Activated CD4-positive, alpha-beta T cell treated with anti-CD3 and anti-CD28 coated beads, Interleukin-2, amount 50 U/mL, for 4 hours (primary cell): ENCODE results near the gene FERMT3.
A peak's percentile ranks its signal among the peaks of the same experiment; 100 is the strongest.

Experiments used
- DNase-seq, 2 experiments: peaks; one replicate each; pipeline ENCODE4 v3.0.0-alpha.2; 2020

FERMT3 gene

DNA sequence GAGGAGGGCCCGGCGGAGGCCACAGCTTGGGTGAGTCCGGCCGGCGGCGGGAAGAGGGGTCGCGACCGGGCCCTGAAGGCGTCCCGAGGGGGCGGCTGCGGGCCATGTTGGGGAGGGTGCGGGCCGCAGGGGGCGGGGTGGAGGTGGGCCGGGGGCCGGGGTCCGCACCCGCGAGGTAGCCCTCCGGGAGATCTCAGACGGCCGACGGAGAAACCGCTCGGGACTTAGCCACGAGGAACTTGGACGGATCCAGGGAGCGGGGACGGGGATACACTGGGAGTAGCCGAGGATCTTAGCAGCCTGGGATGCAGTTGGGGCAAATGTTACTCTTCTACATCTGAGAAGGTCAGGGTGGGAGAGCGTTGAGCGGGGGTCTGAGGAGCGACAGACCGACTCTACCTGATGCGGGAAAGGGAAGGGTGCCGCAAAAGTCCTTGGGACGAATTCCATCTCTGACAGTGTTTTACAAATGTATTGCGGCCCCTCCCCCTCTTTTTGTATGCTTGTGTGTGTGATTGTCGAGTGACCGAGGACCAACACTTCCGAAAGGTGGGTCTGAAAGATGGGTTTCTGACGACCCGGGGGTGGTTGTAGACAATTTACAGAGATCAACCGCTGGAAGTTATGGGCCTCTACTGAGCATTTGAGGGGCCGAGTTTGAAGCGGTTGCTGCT lies 19.9 kb upstream of the FERMT3 start:
- DNase-seq, result no peak

DNA sequence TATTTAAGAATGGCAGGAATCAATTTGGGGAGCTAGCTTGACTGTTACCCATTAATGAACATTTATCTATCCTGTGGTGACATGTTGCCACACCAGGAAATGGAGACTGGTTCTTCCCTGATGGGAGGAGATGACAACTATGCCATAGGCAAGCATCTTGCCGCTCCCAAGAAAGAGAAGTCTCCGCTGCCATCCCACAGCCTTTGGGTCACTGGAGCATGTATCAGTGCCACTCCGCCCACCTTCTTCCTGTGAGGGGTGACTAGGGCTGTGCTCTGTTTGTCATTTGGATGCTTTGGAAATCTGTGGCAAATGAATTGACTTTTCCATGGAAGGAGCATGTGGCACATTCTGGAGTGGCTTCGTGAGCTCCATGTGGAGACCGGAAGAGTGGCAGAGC lies 14.1 kb upstream of the FERMT3 start:
- no peak for DNase-seq

DNA sequence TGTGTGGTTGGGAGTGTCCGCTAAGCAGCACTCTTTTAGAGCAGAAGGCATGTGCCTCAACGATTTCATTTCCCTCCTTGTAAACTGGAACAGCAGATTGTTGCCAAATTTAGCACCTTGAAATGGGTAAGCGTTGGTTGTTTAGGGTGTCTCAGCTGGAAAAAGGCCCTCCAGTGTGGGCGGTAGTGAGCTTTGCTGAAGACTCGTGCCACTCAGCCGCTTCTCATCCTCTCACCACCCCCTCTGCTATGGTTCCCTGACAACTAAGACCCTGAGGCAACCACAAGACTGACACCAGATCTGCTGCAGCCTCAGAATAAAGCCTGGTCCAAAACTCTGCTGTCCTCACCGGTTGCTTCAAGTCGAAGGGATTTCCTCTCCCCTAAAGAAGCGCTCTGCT lies 9.9 kb upstream of the FERMT3 start:
- DNase-seq, result no peak

DNA sequence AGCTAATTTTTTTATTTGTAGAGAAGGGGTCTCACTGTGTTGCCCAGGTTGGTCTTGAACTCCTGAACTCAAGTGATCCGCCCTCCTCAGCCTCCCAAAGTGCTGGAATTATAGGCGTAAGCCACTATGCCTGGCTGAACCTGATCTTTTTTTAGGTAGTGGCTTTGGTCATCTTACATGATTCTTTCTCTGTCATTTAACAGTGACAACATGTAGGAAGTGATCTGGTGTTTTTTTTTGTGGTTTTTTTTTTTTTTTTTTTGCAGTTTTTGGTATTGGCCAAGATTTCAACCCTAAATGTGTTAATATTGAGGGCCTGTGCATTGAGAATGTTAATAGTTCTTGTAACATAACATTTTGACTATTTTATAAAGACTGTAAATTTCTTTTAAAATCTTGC lies 8.0 kb upstream of the FERMT3 start:
- no peak for DNase-seq

DNA sequence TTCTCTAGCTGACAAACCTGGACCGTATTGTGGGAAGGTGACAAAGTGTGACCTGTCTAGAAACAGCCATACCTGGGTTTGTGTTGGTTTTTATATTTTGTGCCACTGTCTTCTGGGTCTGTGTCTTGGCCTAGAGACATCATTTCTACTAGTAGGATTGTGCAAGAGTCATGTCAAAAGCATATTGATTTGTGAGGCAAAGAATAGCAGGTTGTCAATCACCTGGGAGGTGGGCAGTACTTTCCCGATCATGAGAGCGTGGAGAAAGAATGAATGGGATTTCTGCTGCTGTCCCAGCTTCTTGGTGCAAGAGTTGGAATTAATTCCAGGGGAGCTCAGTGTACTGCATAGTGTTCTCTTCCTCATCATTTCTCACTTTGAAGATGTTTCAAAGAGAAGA lies 5.0 kb upstream of the FERMT3 start:
- no peak for DNase-seq

DNA sequence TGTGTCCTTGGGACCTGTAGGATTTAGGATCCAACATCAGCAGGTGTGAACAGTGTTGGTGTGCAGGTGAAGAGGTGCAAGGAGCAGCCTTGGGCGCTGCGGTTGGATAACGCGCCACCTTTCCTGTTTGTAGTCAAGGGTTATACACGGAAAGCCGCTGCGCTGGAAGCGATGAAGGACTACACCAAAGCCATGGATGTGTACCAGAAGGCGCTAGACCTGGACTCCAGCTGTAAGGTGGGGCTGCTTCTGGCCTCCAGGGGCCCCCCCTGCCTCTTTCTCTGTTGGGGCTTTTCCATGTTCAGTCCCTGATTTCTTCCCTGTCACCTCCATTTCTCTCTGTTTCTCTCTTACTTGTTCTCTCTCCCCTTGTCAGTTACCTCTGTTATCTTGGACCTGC lies 3.5 kb upstream of the FERMT3 start:
- DNase-seq, result no peak

DNA sequence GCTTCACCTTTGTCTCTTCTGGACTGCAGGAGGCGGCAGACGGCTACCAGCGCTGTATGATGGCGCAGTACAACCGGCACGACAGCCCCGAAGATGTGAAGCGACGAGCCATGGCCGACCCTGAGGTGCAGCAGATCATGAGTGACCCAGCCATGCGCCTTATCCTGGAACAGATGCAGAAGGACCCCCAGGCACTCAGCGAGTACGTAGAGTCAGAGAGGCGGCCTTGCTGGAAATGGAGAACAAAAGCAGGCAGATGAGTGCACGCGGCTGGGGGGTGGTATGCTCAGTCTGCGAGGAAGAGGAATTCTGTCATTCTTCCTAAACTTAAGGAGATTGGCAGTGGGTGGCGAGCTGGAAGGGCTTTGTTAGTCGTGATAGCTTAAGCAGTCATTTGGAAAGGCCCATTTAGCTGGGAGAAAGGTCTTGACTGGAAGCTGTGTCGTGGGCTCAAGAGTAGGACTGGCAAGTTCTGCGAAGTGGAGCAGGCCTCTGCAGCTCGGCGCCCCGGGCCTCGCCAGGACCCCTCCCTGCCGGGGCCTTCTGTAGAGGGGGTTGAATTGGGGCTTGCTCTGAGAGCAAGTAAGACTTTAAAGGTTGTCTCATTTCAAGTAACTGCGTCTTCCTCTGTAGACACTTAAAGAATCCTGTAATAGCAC lies 3.0 kb upstream of the FERMT3 start:
- DNase-seq, result no peak

DNA sequence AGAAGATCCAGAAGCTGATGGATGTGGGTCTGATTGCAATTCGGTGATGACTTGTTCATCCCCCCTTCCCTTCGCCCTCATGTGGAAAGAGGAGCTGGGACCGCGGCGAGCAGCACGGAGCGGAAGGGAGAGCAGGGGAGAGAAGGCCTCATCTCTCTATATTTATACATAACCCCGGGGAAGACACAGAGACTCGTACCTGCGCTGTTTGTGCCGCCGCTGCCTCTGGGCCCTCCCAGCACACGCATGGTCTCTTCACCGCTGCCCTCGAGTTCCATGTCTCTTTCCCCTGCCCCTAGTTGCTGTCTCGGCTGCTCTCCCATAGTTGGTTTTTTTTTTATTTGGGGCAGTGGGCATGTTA lies 2.5 kb upstream of the FERMT3 start:
- no peak for DNase-seq

DNA sequence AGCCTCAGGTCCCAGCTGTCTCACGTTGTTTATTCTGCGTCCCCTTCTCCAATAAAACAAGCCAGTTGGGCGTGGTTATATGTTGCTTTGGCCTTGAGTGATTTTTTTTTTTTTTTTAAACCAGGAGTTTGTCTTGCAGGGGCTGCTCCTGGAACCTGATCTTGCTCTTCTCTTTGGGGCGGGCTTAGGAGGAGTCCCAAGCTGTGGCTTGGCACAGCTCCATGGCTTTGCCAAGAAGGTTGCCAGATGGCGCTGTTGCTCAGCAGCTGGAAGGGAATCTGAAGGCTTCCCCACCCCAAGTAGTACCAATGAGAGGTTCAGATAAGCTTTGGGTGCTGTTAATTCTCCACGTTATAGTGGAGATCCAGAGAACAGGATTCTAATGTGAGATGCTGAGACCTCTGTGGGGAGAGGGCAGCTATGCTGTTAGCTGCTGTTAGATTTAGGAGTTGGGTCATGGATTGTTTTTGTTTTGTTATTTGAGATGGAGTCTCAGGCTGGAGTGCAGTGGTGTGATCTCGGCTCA lies 2.0 kb upstream of the FERMT3 start:
- DNase-seq, result peak; percentile 80 to 82

DNA sequence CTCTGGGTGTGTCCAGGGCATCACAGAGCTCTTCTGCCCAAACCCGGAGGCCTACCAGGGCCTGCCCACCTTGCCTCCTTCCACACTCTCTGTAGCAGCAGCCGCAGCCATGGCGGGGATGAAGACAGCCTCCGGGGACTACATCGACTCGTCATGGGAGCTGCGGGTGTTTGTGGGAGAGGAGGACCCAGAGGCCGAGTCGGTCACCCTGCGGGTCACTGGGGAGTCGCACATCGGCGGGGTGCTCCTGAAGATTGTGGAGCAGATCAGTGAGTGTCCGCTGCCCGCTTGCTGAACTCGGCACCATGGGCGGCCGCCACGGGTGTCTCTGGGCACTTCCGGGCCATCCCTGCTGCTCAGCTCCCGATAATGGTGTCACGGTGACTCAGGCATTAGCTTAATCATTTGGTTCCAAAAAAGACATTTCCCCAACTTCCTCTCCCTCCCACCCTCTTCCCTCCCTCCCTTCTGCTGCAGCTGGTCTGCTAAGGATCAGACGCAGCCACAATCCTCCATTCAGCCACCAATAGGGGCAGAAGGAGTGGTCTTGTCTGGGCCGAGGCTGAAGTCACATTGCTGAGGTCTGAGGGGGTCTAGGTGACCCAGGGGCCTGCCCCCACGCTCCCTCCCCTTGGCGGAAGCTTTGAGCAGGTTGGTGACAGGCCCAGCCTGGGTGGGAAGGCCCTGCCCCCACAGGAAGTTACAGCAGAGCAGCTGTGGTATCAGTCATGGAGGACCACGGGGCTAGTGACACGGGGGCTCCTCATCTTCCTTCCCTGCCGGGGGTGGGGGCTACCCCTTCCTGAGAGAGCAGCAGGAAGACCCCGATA lies 950 bp downstream of the FERMT3 start:
- DNase-seq, result peak; percentile 76 to 80

DNA sequence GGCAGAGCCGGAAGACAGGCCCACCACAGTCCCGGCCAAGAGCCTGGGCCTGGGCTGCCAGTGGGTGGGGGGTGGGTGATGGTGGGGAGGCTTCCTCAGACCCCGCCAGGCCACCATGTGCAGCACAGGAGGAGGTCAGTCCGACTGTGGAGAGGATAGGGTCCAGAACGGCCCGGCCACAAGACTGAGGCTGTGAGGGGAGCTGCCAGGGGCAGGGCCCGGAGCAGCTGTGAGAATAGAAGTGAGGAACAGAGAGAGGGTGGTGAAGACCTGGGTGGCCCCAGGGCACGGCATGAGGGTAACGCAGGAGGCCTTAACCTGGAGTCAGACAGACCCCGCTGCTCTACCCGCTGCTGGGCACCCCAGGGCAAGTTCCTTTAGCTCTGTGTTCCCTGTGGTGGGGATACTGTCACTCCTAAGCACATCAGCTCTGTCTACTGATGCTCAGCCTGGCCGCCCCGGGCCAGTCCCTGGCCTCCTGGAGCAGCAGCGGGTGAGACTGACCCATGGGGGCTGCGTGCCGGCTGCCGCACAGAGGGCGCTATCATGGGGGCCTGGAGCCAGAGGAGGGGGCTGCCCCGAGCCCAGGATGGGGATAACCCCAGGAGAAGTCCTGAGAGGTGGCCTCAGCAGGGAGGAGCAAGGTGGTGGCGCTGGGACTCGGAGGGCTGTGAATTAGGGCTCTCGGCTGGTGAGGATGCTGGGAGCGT lies 1.7 kb downstream of the FERMT3 start:
- DNase-seq, result no peak

DNA sequence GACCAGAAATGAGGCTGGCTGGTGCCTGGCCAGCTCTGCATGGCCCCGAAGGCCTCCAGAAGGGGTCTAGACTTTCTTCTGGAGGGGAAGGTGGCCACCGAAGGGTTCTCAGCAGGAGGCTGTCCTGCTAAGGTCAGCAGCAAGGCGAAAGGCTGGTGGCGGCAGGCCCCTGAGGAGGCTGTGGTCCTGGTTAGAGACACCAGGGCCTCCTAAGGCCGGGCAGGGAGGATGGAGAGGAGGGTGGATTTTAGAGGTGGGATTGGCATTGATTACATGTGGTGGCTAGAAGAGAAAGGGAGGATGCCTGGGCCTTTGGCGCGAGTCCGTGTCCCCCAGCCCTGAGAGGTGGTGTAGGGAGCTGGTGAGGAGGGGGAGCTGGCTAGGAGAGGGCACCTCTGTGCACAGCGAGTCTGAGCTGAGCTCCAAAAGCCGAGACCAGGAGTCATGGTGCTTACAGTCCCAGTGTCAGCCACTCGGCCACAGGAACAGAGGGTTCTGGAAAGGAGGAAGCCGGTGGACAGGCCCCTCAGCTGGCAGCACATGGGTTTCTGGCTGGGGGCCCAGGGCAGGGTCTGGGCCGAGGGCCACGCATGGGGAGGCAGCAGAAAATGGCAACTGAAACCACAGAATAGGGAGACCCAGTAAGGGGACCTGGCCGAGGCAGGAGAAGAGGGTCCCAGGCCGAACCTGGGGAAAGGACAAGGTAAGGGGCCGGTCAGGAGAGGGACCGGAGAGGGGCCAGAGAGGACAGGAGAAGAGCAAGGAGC lies 2.5 kb downstream of the FERMT3 start:
- DNase-seq, result no peak

DNA sequence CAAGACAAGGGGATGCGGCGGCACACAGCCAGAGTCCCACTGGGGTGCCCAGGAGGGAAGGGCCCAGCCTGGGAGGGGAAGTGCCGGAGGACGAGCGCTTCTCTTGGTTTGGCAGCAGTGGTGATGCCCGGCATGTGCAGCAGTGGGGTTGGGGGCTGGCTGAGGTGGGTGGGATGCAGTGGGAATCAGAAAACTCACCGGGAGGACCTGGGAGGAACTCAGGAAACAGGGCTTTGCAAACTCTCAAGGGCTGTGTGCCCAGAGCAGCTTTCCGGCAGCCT lies 3.0 kb downstream of the FERMT3 start:
- DNase-seq, result no peak

DNA sequence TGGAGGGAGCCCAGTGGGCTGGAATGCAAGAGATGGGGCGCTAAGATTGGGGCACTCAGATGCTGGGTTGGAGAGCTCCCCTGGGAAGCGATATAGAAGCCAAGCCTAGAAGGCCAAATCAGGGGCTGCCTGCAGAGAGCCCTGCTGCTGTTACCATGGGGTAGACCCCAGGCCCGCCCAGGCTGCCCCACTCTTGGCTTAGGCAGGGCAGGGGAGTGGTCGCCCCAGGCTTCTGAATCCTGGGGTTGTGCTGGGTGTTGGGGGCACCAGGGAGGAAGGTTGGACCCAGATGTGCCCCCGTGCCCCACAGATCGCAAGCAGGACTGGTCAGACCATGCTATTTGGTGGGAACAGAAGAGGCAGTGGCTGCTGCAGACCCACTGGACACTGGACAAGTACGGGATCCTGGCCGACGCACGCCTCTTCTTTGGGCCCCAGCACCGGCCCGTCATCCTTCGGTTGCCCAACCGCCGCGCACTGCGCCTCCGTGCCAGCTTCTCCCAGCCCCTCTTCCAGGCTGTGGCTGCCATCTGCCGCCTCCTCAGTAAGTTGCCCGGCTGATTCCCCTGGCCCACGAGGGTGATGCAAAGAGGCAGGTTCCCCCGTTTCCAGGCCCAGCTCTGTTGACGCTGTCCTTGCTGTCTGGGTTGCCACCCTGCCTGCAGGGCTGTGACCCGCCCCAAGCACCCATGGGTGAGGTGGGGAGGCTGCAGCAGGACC lies 3.9 kb downstream of the FERMT3 start:
- no peak for DNase-seq

DNA sequence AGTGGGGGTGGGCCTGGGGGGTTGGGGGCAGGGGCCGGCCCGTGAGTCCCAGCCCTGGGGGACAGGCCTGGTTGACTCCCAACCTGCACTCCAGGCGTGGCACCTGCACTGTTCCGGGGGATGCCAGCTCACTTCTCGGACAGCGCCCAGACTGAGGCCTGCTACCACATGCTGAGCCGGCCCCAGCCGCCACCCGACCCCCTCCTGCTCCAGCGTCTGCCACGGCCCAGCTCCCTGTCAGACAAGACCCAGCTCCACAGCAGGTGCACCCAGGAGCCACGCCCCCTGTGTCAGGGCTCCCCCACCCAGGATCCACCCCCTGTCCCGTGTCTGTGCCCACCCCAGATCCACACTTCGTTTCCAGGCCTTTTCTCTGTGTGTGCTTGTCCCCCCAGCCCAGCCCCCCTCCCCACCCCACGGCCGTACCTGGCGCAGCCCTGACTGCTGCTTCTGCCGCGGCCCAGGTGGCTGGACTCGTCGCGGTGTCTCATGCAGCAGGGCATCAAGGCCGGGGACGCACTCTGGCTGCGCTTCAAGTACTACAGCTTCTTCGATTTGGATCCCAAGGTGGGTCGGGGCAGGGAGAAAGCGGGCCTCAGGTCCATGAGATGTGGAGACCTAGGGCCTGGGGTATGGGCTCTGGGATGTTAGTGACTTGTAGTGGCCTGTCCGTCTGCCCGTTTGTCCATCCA lies 4.8 kb downstream of the FERMT3 start:
- no peak for DNase-seq

DNA sequence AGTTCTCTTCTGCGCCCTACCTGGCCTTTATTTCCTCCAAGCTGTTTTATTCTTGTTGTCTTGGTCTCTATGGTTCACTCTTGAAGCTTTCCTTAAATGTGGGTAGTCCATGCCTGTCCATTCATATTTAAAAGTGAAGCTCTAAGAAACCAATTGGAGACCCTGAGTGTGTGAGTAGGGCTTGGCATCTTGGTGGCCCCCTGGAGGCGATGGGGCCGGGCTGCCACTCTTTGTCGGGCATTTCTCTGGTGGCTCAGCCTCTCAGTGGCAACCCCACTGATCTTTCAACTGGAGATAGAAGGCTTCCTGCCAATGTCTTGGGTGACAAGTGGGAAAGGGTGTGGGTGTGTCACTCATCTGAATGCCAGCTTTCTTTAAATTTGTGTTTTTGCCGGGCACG lies 10.4 kb downstream of the FERMT3 start:
- no peak for DNase-seq

DNA sequence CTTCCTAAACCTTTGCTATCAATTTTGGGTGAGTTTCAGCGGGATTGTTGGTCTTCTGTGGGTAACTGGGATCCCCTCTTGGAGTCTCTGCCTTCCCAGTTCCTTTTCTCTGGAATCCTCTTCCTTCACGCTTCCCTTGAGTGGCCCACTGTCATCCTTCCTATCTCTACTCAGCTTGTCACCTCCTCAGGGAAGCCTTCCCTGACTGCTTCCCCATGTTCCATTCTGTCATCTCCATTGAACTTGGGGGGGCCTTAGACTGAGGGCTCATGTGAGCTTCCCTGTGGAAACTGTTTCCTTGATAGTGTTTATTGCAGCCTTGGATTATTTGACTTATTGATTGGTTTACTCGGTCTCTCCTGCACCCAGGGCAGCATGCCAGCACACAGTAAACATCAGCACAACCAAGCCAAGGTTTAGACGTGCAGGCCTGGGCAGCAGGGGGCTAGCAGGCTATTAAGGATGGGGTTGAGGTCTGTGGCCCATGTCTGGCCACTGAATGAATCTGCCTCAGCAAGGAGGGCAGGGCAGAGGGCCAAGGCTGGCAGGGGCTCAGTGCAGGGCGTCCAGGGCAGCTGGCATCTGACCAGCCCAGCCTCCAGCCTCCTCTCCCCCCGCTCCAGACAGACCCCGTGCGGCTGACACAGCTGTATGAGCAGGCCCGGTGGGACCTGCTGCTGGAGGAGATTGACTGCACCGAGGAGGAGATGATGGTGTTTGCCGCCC lies 12.3 kb downstream of the FERMT3 start:
- no peak for DNase-seq

DNA sequence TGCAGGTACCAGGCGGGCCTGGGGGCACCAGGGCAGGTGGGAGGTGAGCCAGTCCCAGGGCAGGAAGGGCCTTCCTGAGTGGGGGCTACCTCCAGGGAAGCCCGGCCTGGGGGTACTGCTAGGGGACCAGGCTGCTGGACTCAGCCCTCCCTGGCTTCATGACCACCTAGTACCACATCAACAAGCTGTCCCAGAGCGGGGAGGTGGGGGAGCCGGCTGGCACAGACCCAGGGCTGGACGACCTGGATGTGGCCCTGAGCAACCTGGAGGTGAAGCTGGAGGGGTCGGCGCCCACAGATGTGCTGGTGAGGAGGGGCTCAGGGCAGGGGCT lies 12.8 kb downstream of the FERMT3 start:
- DNase-seq, result no peak

DNA sequence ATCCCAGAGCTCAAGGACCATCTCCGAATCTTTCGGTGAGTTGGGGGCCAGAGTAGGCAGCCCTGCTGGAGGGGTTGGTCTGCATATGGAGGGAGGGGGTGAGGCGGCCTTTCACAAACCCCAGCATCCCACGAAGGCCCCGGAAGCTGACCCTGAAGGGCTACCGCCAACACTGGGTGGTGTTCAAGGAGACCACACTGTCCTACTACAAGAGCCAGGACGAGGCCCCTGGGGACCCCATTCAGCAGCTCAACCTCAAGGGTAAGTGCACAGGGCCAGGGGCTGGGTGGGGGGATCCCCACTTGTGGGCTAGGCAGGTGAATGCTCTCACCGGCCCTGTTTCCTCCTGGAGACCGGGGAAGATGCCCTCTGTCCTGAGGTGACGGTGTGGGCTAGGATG lies 13.2 kb downstream of the FERMT3 start:
- DNase-seq, result no peak

DNA sequence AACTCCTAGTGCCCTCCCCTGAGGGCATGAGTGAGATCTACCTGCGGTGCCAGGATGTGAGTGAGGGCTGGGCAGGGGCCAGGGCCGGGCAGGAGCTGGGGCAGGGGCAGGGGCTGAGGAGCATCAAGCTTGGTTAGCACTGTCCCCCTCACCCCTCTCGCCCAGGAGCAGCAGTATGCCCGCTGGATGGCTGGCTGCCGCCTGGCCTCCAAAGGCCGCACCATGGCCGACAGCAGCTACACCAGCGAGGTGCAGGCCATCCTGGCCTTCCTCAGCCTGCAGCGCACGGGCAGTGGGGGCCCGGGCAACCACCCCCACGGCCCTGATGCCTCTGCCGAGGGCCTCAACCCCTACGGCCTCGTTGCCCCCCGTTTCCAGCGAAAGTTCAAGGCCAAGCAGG lies 13.8 kb downstream of the FERMT3 start:
- DNase-seq, result no peak

DNA sequence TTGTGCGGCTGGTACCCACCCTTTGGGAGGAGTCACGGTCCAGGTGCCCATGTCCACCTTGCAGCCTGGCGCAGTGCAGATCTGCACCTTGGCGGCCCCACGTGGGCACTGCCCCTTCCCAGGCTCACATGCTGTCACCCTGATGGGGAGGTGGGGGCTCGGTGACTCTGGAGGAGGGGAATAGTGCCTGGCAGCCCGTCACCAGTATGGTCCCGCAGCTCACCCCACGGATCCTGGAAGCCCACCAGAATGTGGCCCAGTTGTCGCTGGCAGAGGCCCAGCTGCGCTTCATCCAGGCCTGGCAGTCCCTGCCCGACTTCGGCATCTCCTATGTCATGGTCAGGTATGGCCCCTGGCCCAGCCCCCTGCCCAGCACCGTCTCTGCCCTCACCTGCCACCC lies 14.3 kb downstream of the FERMT3 start:
- no peak for DNase-seq
